Gastrocnemius medialis (tissue), 4 donors: Measurements from ENCODE around the gene CIPC. TPM values are rescaled to one million over a fixed set of nuclear protein-coding genes. Genes with fewer than 3 reads are reported as not detected.

Experiments used
- ATAC-seq, 2 donors: fragments of 150-250 bp; one replicate each; pipeline ENCODE4 v1.9.1; 2016
- DNase-seq, 2 donors: peaks; one replicate each; pipeline ENCODE4 v3.0.0-alpha.2; 2019
- H3K27ac ChIP-seq, 4 donors: fragments of 200-600 bp; sonication (generic); 1 replicate in 1 of 4; 2 replicates in 3 of 4; pipeline ENCODE4 v1.5.1; 2016 to 2018; ENCODE audit warnings: mild to moderate bottlenecking in 2 of 4, moderate library complexity in 1 of 4
- H3K27me3 ChIP-seq, 3 donors: fragments of 200-600 bp; sonication (generic) in 2 of 3; 1 replicate in 1 of 3; 2 replicates in 2 of 3; pipeline versions ENCODE4 v1.5.1 to v1.6.0; 2016 to 2019; ENCODE audit warnings: mild to moderate bottlenecking in 1 of 3, moderate library complexity in 1 of 3
- H3K36me3 ChIP-seq, 2 donors: fragments of 200-600 bp; sonication (generic) in 1 of 2; one replicate each; pipeline ENCODE4 v1.5.1; 2017 to 2018
- H3K4me1 ChIP-seq, 2 donors: fragments of 200-600 bp; sonication (generic) in 1 of 2; one replicate each; pipeline ENCODE4 v1.5.1; 2016 to 2017; ENCODE audit warnings: mild to moderate bottlenecking in 2 of 2
- H3K4me3 ChIP-seq, 4 donors: fragments of 200-600 bp; sonication (generic) in 3 of 4; 1 replicate in 1 of 4; 2 replicates in 3 of 4; pipeline ENCODE4 v1.5.1; 2016 to 2019; ENCODE audit warnings: mild to moderate bottlenecking in 2 of 4
- H3K9me3 ChIP-seq, 3 donors: fragments of 200-600 bp; sonication (generic) in 2 of 3; 1 replicate in 1 of 3; 2 replicates in 2 of 3; pipeline ENCODE4 v1.5.1; 2016 to 2019
- POLR2A ChIP-seq, 2 donors: fragments of 450-650 bp; IDR thresholded peaks; one replicate each; pipeline ENCODE4 v1.6.1; 2017; ENCODE audit warnings: antibody characterized with exemption in 2 of 2, mild to moderate bottlenecking in 2 of 2, moderate library complexity in 2 of 2
- in situ Hi-C, 4 donors: fragments of 200-750 bp; cut with MboI; loops; one replicate each; pipeline versions ENCODE4 v1.15.0 to v1.8.0; 2017; ENCODE audit warnings: low sequenced_read_pairs in 4 of 4
- intact Hi-C: fragments of 100-400 bp; cut with DNase I; formaldehyde crosslinking; loops from one replicate; pipeline ENCODE4 v1.15.1; 2023; ENCODE audit warnings: low total_unique reads
- total RNA-seq, 4 donors: library from RNA; depleted of rRNA; stranded (reverse); fragments of >200 nt; gene quantifications; one replicate each; pipeline versions ENCODE4 v1.1.0 to v1.2.3, GENCODE V29; 2016
- TF ChIP-seq, protein P1 (sequence below), 5 experiments: fragments of 450-650 bp in 3 of 5; fragments of 200-600 bp in 2 of 5; sonication (generic) in 2 of 5; IDR thresholded peaks in 4 of 5; conservative IDR thresholded peaks in 1 of 5; 1 replicate in 4 of 5; 2 replicates in 1 of 5; pipeline ENCODE4 v1.5.1; 2016 to 2019; ENCODE audit warnings: antibody characterized with exemption in 5 of 5, mild to moderate bottlenecking in 3 of 5, moderate library complexity in 3 of 5

The CIPC gene
- total RNA-seq, 4 donors from 2014 or later, result 114 to 178 (median 120) TPM

DNA sequence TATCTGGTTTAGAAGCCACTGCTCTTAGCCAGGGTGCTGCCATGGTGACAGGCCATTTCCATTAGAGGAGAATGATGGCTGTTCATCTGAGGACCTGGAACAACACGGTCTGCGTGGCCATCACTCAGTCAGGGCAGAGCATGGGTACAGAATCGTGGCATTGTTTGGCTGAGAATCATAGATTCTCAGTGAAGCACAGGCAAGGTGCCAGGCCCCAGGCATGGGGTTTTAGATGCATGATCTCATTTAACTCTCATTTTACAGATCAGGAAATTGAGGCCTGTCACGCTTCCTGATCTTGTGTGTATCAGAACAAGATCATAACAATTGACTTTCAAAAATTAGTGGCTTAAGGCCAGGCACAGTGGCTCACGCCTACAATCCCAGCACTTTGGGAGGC is 42.8 kb upstream of the CIPC start:
- H3K9me3 ChIP-seq, result peaks cover 0 to 8% (median 8%) of the 10 kb centered on the region in 3 donors
- in situ Hi-C loops (no loop called here), intact Hi-C loops (no loop called here)
- peaks cover 17 to 37% of the 10 kb centered on the region in 2 donors for H3K4me1 ChIP-seq
- peak overlapping the region; percentile 42 to 76 (median 65) for H3K27ac ChIP-seq
- H3K36me3 ChIP-seq, result no peaks in the 10 kb centered on the region
- no peak for TF ChIP-seq POLR2A (IDR thresholded peaks at IDR 0.05)
- TF ChIP-seq, protein P1, sequence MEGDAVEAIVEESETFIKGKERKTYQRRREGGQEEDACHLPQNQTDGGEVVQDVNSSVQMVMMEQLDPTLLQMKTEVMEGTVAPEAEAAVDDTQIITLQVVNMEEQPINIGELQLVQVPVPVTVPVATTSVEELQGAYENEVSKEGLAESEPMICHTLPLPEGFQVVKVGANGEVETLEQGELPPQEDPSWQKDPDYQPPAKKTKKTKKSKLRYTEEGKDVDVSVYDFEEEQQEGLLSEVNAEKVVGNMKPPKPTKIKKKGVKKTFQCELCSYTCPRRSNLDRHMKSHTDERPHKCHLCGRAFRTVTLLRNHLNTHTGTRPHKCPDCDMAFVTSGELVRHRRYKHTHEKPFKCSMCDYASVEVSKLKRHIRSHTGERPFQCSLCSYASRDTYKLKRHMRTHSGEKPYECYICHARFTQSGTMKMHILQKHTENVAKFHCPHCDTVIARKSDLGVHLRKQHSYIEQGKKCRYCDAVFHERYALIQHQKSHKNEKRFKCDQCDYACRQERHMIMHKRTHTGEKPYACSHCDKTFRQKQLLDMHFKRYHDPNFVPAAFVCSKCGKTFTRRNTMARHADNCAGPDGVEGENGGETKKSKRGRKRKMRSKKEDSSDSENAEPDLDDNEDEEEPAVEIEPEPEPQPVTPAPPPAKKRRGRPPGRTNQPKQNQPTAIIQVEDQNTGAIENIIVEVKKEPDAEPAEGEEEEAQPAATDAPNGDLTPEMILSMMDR (IDR thresholded peaks at IDR 0.05 in 4 of 5, conservative IDR thresholded peaks at IDR 0.05 in 1 of 5), result no peak
- no peak overlapping the region for H3K4me3 ChIP-seq
- no peaks in the 10 kb centered on the region for H3K27me3 ChIP-seq
- DNase-seq, result no peak
- ATAC-seq, result no peak

DNA sequence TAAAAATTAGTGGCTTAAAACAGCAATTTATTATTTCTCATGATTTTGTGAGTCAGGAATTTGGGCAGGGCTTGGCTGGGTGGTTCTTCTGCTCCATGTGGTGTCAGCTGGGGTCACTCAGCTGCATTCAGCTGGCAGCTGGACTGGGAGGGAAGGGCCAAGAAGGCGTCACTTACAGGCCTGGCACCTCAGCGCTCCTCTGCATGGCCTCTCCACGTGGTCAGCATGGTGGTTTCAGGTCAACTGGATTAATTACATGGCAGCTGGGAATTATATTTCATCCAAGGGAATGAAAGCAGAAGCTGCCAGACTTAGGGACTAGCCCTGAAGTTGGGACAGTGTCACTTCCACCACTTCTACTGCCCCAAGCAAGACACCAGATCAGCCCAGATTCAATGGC is 42.1 kb upstream of the CIPC start:
- H3K4me3 ChIP-seq, result no peak overlapping the region
- intact Hi-C loops, result no loop called here
- ATAC-seq, result peak; percentile 75 to 76
- DNase-seq, result peak; percentile 84 to 91
- H3K9me3 ChIP-seq, result peaks cover 0 to 8% (median 8%) of the 10 kb centered on the region in 3 donors
- TF ChIP-seq POLR2A (IDR thresholded peaks at IDR 0.05), result no peak
- TF ChIP-seq, protein P1 (IDR thresholded peaks at IDR 0.05 in 4 of 5, conservative IDR thresholded peaks at IDR 0.05 in 1 of 5), result no peak
- no peaks in the 10 kb centered on the region for H3K36me3 ChIP-seq
- H3K4me1 ChIP-seq, result peaks cover 14 to 32% of the 10 kb centered on the region in 2 donors
- in situ Hi-C loops, result no loop called here
- H3K27ac ChIP-seq, result peak overlapping the region; percentile 40 to 76 (median 65)
- no peaks in the 10 kb centered on the region for H3K27me3 ChIP-seq

DNA sequence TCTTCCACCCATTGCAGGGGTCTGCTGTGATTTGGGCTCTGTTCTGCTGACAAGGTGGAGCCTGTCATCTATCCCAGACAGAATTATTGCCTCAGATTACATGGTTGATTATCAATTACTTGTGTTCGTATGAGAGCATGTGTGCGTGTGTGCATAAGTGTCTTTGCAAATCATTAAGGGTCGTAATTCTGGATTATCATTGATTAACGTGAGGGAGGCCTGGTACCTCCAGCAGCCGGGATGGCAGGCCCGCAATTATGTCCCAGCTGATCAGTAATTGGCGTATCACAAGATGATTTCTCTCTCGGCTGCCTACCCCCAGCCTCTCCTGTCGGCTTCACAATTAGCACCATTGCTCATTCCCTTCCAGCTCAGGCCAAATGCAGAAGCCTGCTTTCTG is 39.9 kb upstream of the CIPC start:
- no peak for ATAC-seq
- H3K4me3 ChIP-seq, result no peak overlapping the region
- H3K36me3 ChIP-seq, result no peaks in the 10 kb centered on the region
- H3K9me3 ChIP-seq, result peaks cover 0 to 8% (median 8%) of the 10 kb centered on the region in 3 donors
- no peak overlapping the region for H3K27ac ChIP-seq
- no peak for DNase-seq
- TF ChIP-seq POLR2A (IDR thresholded peaks at IDR 0.05), result no peak
- TF ChIP-seq, protein P1 (IDR thresholded peaks at IDR 0.05 in 4 of 5, conservative IDR thresholded peaks at IDR 0.05 in 1 of 5), result no peak
- no peaks in the 10 kb centered on the region for H3K27me3 ChIP-seq
- peaks cover 3 to 14% of the 10 kb centered on the region in 2 donors for H3K4me1 ChIP-seq
- in situ Hi-C loops (no loop called here), intact Hi-C loops (no loop called here)

DNA sequence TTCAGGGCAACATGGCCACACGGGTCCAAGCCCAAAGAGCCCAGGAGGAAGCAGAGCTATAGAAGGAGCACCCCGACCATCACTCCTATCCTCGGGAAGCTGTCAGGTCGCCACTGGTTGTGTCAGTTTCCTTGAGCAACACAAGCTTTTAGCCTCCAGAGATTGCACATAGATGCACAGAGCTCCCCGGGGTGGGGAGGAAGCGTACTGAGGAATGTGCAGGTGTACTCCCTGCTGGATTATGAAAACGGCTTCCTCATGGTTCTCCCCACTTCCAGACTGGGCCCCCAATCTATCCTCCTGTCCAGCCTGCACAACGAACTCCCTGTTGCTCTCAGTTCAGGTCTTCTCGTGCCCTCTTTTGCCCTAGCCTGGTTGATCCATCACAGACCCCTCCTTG is 39.3 kb upstream of the CIPC start:
- H3K36me3 ChIP-seq, result no peaks in the 10 kb centered on the region
- H3K27me3 ChIP-seq, result no peaks in the 10 kb centered on the region
- peaks cover 0 to 8% (median 8%) of the 10 kb centered on the region in 3 donors for H3K9me3 ChIP-seq
- in situ Hi-C loops, result no loop called here
- intact Hi-C loops, result no loop called here
- no peak for DNase-seq
- H3K27ac ChIP-seq, result peak overlapping the region in 3 of 4 donors; percentile 40 to 67 (median 61)
- peaks cover 0 to 15% of the 10 kb centered on the region in 2 donors for H3K4me1 ChIP-seq
- H3K4me3 ChIP-seq, result no peak overlapping the region
- TF ChIP-seq, protein P1 (IDR thresholded peaks at IDR 0.05 in 4 of 5, conservative IDR thresholded peaks at IDR 0.05 in 1 of 5), result no peak
- no peak for TF ChIP-seq POLR2A (IDR thresholded peaks at IDR 0.05)
- no peak for ATAC-seq
